GM18498 (cell line): ENCODE measurements around the gene CDK19.
"Not testable (repeated sequence)": the region's sequence is repeated elsewhere in the genome, so short reads cannot be mapped to it uniquely, and the experiment has no call there.

Experiments used
- ATAC-seq: cut with Tn5 transposase; IDR thresholded peaks from one replicate; pipeline ENCODE4 v1.9.1; 2021; ENCODE audit warnings: mild to moderate bottlenecking, moderate library complexity; ENCODE audit not compliant: unreplicated experiment

CDK19 gene

DNA sequence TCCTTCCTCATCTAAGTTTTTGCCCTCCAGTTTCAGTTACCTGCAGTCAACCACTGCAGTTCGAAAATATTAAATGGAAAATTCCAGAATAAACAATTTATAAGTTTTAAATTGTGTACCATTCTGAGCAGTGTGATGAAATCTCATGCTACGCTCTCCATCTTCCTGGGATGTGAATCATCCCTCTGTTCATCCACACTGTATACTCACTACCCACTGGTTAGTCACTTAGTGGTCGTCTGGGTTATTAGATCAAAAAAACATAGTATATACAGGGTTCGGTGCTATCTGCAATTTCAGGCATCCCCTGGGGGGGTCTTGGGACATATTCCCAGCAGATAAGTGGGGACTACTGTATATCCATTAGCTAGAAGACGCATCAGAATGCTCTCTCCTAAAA lies 186.9 kb downstream of the CDK19 start:
- ATAC-seq, result no peak

DNA sequence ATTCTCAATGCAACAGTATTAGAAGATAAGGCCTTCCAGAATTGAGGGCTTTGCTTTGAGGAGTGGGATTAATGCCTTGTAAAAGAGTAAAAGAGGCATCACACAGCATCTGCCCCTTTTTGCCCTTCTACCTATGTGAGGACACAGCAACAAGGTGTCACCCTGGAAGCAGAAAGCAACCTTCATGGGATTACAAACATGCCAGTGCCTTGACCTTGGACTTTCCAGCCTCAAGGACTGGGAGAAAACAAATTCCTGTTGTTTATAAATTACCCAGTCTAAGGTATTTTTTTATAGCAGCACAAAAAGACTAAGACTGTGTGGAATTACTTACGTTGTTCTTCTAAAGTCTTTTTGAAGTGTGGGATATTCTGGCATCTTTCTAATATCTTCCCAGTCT lies 188.8 kb downstream of the CDK19 start:
- ATAC-seq, result no peak

DNA sequence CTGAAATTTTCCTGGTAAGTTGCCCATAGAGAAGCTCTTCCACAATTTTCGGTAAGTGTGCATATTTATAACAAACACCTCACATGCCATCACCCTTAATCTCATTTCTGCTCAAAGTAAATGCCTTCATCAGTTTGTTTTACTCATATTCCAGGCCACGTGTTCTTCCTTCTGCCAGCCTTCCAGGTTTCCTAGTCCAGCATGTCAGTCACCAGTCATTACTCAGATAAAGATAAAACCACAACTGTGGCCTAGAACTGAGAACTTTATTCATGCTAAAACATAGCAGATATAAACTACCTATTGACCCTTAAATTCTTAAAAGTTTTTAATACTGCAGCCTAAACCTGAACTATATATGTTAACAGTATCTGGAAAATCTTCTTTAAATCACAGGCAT lies 189.4 kb downstream of the CDK19 start:
- no peak for ATAC-seq

DNA sequence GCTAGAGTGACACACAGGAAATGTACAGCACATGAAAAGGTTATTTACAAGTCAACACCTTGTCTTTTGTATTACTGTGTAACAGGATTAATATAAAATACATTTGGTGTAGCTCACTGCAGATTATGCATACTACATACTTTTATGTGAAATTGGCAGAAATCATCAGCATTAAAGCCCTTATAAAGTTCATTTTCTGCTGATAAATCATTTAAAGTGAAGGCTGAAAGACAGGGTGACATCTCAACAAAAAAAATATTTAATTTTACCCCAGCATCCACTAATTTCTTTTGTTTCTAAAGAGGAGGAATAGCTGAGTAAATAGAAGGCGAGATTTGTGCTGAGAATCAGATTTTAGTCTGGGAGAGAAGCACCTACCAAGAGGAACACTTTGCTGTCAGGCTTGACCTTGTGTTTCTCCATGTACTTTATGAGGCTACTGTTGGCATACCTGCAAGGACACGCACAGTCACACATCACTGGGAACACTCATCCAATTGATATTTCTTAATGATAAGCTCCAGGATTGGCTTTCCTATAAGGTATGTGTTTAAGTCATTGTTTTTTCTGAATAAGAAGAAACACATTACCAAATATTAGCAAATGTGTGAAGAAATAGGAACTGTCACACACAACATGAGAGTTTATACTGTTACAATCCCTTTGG lies 192.2 kb downstream of the CDK19 start:
- no peak for ATAC-seq

DNA sequence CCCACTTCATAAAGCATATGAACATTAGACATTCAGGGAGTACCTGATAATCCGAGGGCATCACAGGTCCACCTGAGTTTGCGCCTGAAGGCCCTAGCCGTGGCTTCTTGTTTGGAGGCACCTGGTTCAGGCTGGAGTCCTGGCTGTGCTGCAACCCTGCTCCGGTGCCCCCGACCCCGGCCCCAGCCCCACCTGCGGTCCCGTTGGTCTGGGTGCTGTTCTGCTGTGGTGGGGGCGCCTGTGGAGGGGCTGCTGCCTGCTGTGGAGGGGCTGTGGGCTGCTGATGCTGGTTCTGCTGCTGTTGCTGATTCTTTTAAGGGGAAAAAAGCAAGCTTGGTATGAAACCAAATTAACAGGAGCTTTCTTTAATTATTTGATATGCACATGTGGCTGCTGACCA lies 194.2 kb downstream of the CDK19 start:
- no peak for ATAC-seq

DNA sequence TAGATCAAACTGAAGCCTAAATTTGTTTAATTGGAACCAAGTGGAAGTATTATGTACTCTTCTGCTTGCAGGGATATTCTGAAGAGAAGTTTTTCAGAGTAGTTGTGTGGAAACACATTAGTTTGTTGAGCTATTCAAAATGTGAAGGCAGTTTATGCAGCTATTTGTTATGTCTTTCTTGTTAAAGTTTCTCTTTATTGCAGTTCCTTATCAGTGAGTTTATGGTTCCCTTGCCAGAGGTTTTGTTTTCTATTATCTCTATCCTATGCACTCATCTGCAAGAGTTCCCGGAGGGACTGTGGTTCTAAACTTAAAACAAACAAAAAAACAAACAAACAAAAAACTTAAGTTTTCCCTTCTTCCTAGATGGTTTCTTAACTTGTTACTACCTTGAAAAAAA lies 195.2 kb downstream of the CDK19 start:
- ATAC-seq, result no peak

DNA sequence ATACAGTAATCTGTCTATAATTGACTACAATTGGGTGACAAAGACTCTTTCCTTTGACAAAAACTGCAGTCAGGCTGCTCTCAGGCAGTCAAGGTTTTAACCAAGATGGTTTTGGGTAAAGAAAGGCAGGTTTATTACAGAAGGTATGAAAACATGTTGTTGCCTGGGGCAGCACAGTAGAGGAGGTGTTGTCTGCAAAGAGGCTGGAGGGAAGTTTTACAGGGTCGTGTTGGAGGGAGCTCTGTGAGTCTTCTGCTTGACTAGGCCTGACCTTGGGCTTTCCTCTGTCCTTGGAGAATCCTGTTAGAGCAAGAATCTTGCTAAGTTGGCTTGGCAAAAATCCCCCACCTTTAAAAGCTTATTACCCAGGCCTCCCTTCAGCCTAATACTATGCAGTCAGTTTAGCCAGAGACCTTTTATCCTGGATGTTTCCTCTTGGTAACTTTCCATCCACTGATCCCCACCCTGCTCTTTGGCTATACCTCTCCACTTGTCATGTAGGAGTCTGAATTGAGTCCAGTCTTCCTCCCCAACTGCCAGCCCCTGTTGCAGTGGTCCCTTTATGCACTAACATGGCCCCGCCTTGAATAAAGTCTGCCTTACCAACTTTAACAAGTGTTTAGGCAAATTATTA lies 195.9 kb downstream of the CDK19 start:
- no peak for ATAC-seq

DNA sequence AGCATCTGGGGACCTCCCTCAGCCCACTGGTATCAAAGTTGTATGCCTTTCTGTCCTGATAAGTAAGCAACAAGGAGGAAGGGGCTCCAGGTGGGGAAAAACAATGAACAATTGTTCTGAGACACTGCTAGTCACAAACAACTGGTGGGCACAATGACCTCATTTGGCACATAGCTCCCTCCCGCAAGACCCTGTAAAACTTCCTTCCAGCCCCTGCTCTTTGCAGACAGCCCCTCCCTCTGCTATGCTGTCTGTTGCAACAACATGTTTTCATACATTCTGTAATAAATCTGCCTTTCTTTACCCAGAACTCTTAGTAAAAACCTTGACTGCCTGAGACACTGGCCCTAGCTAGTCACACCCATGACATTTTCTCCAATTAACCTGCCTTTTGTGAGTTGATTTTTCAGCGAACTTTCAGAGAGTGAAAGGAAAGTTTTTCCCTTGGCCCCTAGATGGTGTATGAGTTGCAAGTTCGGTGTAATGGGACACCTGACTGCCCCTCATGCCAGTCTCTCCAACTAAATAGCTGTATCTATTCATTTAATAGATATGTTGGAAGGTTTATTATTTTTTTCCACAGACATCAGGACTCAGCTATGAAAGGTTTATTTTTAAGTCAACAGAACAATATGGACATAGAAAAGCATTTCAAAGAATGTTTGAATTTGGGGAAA lies 196.5 kb downstream of the CDK19 start:
- ATAC-seq, result no peak

DNA sequence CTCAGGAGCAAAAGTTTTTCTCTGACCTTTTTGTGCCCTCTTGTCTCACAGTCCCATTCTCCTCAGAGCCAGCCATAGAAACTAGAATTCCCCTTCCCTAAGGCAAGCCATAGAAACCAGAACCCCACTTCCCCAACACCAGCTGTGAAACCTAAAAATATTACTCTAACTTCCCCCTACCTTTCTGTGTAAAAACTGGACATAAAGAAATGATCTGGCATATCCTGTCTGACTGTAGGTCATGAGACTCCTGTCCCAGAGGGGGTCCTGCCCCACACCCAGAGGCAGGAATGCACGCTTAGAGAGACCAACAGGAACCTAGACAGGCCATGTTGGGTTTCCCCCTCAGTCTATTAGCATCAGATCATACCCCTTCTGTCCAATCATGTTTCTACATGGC lies 198.2 kb downstream of the CDK19 start:
- no peak for ATAC-seq

DNA sequence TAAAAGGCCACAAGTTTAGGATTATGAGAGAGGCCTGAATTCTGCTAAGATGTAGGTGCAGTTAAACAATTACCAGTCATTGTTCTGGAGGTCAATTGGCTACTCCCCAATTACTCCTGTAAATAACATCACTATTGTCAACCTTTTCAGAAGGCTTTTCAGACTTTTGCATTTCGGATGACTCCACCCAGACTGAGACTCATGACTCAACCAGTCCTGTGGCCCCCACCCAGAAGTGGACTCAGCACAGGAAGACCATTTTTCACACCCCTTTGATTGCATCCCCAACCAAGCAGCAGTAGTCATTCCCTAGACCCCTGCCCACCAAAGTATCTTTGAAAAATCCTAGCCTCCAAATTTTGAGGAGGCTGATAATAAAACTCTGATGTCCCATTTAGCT lies 199.5 kb downstream of the CDK19 start:
- ATAC-seq, result no peak

DNA sequence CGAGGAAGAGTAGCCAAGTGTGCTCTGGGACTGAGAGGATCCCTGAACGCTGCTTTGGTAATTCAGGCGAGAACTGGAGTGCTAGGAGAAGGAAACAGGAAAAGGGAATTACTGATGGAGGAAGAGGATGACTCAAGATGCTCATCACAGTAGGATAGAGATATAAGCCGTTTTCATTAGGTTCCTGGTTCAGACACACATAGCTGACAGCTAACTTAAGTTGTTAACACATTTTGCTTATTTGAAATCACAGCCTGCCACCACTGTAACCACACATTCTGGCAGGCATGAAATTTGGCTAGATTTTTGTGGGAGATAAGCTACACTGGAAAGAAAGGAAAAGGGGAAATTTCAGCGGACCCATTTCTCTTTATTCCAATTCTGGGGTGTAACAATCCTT lies 200.7 kb downstream of the CDK19 start:
- ATAC-seq, result no peak

DNA sequence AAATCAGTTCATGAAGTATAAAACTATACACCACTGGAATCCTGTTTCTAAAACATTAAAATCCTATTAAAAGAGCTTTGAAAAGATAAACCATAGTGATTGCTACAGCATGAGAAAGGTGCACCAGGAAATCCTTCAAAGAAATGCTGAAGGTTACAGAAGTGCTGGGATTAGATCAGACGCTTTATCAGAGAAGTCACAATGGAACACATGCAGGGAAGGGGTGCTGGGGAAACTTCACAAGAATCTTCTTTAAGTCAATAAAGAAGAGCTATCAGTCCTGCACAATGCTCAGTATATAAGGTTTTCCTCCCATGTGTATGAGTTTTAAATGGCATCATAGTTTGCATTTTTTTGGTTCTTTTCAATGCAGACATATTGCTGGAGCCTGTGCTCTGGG lies 201.2 kb downstream of the CDK19 start:
- ATAC-seq, result no peak

DNA sequence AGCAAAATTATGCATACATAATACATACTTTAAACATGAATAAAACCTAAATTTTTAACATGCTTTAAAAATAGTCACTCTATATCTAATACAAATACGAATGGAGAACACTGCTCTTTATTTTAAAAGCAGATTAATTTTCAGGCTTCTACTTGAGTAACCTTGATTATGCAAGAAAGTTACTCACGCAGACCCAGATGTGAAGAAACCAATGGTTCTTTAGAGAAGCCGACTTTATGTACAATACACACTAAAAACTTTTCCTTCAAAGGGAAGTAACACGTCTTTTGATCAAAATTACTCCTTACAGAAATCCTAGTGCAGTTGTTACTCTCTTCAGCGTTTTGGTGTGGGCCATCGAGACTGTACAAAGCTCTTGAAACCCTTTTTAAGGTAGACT lies 201.9 kb downstream of the CDK19 start:
- no peak for ATAC-seq

DNA sequence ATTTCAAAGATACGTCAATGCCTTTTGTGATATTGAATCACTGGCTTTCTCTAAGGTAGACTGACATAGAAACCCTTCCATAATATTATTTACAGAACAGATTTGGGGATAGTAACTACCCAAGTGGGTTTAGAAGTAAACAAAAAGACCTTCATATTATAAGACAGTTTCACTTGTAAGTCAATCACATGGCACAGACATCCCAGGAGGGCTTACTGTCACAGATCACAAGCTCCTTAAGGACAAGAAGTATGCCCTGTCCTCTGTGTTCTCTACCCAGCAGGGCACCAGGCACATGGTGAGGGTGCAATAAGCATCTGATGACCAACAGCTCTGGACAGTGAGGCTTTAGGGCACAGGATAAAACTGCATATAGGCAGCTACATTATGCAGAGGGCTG lies 203.0 kb downstream of the CDK19 start:
- no peak for ATAC-seq

DNA sequence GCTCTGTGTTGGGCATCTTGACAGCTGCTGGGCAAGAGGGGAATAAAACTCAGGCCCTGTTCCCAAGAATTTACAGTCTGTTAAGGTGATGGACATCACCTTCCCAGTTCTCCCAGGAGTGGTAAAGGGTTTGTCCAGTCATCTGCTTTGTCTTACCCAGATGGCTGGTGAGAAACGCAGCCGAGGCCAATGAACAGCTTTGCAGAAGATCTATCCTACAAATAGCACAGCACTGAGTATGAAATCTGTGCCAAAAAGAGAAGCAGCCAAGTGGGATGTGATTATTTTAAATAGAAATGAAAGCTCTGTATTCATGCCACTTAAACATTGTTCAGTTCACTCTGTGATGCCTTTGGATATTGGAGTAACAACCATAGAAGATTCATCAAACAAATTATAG lies 206.2 kb downstream of the CDK19 start:
- ATAC-seq, result no peak

DNA sequence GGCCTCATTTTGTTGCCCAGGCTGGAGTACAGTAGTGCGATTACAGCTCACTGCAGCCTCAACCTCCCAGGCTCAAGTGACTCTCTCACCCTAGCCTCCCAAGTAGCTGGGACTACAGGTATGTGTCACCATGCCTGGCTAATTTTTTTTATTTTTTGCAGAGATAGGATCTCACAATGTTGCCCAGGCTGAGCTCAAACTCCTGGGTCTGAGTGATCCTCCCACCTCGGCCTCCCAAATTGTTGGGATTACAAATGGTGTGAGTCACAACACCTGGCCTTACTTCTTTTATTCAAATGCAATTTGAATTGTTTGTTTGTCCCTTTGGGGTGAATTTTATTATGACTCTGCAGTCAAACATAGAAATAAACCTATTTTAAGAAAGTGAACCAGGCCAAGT lies 207.1 kb downstream of the CDK19 start:
- ATAC-seq, result no peak

DNA sequence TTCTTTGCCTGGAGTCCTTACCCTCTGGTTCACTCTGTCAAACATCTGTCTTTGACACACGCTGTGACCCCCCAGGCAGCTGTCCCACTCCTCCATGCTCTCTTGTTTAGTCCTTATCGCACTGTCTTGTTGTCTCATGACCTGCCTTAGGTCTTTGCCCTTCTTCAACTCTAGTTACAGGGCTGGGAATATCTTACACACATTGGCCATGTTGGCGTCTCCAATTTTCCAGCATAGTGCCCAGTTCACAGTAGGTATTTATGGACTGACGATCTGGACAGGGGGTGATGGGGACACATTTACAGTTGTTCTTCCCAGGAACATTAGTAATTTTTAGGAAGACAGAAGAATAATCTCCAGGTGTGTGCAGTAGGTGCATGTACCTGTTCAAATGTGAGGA lies 209.1 kb downstream of the CDK19 start:
- no peak for ATAC-seq

DNA sequence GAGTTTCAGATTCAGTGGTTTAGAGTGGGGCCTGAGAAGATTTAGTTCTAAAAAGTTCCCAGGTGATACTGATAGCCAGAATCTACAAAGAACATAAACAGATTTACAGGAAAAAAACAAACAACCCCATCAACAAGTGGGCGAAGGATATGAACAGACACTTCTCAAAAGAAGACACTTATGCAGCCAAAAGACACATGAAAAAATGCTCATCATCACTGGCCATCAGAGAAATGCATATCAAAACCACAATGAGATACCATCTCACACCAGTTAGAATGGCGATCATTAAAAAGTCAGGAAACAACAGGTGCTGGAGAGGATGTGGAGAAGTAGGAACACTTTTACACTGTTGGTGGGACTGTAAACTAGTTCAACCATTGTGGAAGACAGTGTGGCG lies 214.6 kb downstream of the CDK19 start:
- not testable (repeated sequence) for ATAC-seq

DNA sequence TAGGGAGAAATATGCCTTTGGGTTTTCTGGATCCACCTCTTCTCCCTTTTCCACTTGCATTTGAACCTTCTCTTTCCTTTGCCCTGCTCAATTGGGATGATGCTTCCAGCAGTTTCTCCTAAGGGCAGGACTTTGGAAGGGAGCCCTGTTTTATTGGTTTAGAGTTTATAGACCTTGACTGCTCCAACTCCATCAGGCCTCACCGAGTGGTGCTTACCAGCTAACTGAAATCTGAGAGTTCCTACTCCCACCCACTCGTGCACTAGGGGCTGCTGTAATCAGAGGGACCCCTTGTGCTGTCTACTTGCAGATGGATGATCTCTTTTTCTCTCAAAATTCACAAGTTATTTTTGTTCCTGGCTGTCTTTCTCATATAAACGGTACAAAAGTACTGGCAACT lies 217.5 kb downstream of the CDK19 start:
- ATAC-seq, result no peak

DNA sequence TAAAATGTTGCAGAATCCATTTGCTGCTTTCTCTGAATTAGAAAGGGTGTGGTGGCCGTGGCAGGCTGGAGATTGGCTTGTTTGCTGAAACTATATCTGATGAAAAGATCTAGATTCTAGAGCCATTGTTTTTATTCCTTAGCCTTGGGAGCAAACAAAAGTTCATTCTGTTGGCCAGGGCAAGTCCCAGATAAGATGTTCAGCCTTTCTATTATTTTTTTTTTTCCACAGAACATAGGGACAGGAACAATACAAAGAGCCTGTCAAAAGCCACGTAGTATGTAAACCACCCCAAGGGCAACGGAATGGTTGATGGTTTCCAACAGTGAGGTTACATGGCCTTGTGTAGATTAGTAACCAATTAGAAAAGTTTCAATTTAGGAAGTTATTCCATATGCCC lies 218.9 kb downstream of the CDK19 start:
- no peak for ATAC-seq

DNA sequence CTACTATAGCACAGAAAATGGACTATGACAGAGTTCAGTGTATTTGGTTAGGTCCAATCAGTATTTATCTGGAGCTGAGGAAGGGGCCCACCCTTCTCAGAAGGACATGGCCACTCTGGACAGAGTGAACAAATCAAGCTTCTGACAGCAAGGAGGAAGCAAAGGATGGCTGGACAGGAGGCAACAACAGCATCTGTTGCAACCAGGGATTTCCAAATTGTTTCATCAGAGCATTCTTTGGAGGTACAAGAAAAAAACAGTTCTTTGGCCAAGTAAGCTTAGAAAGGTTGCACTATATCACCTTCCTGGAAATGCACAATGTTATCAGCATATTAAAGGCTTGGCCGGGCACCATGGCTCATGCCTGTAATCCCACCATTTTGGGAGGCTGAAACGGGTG lies 220.2 kb downstream of the CDK19 start:
- no peak for ATAC-seq

DNA sequence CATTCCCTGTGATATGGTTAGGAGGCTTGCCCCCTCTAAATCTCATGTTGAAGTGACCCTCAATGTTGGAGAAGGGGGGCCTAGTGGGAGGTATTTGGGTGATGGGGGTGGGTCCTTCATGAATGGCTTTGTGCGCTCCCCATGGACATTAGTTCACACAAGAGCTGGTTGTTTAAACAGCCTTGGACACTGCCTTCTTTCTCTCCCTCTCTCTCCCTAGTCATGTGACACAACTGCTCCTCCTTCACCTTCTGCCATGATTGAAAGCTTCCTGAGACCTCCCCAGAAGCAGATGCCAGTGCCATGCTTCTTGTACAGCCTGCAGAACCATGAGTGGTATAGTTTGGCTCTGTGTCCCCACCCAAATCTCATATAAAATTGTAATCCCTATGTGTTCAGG lies 221.6 kb downstream of the CDK19 start:
- no peak for ATAC-seq

DNA sequence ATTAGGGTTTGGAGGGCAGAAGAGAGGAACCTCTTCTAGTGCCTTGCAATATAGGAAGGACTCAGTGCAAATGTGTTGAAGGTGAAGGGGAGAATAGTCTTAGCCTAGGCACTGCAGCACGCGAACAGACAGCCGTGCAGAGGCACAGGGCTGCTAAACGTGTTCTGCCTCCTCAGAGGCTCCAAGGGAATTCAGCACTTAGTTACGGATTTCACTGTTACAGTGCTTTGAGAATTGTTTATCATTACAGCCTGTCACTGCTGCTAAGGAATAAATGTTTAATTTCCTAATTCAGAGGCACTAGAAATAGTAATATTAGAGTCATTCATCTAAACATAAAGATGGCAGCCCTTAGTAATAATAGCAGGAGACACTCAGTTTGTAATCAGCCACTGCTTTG lies 222.5 kb downstream of the CDK19 start:
- no peak for ATAC-seq
